ENCODE results near the gene BEX3.

The BEX3 gene

DNA sequence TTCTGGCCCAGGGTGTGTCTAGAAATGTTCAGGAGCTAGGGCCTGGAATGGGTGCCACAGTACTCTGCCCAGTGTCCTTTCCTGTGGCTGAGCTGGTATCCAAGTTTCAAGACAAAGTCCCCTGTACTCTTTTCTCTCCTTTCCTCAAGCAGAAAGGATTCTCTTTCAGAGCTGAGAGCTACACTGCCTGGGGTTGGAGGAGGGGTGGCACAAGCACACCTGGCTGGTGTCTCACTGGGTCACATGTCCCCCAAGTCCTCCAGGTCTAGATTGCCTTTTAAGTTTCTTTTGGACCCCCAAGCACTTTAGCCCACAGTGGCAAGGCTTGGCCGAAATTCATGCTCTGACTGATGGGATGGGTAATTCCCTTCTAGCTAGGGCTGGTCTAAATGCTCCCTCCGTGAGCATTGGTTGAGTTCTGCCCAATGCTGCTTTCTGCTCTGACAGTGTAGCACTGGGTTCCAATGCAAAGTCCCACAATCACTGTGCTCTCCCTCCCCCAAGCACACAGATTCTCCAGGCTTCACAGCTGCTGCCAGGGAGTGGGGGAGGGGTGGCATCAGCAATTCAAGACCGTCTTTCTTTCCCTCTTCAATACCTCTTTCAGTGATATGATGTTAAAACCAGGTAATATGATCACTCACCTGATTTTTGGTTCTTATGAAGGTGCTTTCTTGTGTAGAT lies 47.8 kb downstream of the BEX3 start:
- no peak for DNase-seq (ENCODE audit: low read depth)
